ENCODE results near the gene NEMP1.

Gene NEMP1

GRCh38 chr12:57126561-57126960, 48.0 kb upstream of the NEMP1 start:
- no peak overlapping the region for H3K4me2 ChIP-seq (ENCODE audit: insufficient read depth, low read length, poor library complexity, severe bottlenecking)
- H3K4me3 ChIP-seq (ENCODE audit: low read length in 2 of 2), result peak overlapping the region in 1 of 2 donors; percentile 82
- H3K23ac ChIP-seq (ENCODE audit: low read depth, low read length, poor library complexity), result no peak overlapping the region
- no peaks in the 10 kb centered on the region for H3K79me1 ChIP-seq (ENCODE audit: low read depth, low read length)
- no peak overlapping the region for H2BK120ac ChIP-seq (ENCODE audit: low read depth, low read length)
- H3K9ac ChIP-seq (ENCODE audit: low read depth, low read length, poor library complexity), result no peak overlapping the region
- peaks cover 12 to 25% of the 10 kb centered on the region in 2 donors for H3K4me1 ChIP-seq (ENCODE audit: control insufficient read depth in 2 of 2, insufficient read depth in 1 of 2, low read depth in 1 of 2, low read length in 2 of 2)
- H4K8ac ChIP-seq (ENCODE audit: low read depth, low read length), result no peak overlapping the region
- H3K18ac ChIP-seq (ENCODE audit: low read length), result no peak overlapping the region
- H2BK5ac ChIP-seq (ENCODE audit: low read length), result no peak overlapping the region
- H2BK15ac ChIP-seq (ENCODE audit: low read length), result no peak overlapping the region
- peaks cover 0 to 5% of the 10 kb centered on the region in 2 donors for H3K36me3 ChIP-seq (replicated peaks in 1 of 2; ENCODE audit: control insufficient read depth in 2 of 2, insufficient read depth in 2 of 2, low read length in 2 of 2)
- H3K27ac ChIP-seq (replicated peaks; ENCODE audit: low read length), result no peak overlapping the region
- H3K4ac ChIP-seq (ENCODE audit: low read length), result no peak overlapping the region
- H2BK12ac ChIP-seq (ENCODE audit: low read length), result no peak overlapping the region
- DNase-seq (ENCODE audit: low spot score), result no peak
- peaks cover 0 to 2% of the 10 kb centered on the region in 2 donors for H3K9me3 ChIP-seq (replicated peaks in 1 of 2; ENCODE audit: control insufficient read depth in 2 of 2, insufficient read depth in 1 of 2, low read depth in 1 of 2, low read length in 2 of 2)
- no peak overlapping the region for H2AFZ ChIP-seq (ENCODE audit: low read length)
- no peaks in the 10 kb centered on the region for H3K27me3 ChIP-seq (ENCODE audit: control insufficient read depth in 3 of 3, insufficient read depth in 3 of 3, low read depth in 1 of 3, low read length in 3 of 3)
- H2AK5ac ChIP-seq (ENCODE audit: low read depth, low read length), result no peak overlapping the region
- H4K91ac ChIP-seq (ENCODE audit: low read depth, low read length, poor library complexity), result no peak overlapping the region
- H3K14ac ChIP-seq (ENCODE audit: low read length), result no peak overlapping the region
- no CpG with 5 or more reads among the region's 7 CpGs for WGBS, 2 donors (ENCODE audit: extremely low coverage in 2 of 2, insufficient read length in 2 of 2, insufficient replicate concordance in 1 of 2)

DNA sequence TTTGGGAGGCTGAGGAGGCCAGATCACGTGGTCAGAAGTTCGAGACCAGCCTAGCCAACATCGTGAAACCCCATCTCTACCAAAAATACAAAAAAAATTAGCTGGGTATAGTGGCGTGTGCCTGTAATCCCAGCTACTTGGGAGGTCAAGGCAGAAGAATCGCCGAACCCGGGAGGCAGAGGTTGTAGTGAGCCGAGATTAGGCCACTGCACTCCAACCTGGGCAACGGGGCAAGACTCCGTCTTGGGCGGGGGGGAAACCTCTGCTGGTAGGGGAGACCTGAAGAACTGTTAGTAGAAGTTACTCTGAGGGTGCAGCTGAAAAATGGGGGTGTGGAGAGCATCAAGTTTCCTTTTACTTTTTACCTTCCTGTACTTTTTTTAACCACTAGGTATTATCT, 47.5 kb upstream of the NEMP1 start:
- DNase-seq (ENCODE audit: low spot score), result no peak
- Histone ChIP-seq H2BK120ac (ENCODE audit: low read depth, low read length) (no peak overlapping the region), H2BK12ac (ENCODE audit: low read length) (no peak overlapping the region), H3K9me3 (replicated peaks in 1 of 2; ENCODE audit: control insufficient read depth in 2 of 2, insufficient read depth in 1 of 2, low read depth in 1 of 2, low read length in 2 of 2) (peaks cover 1 to 2% of the 10 kb centered on the region in 2 donors), H3K4ac (ENCODE audit: low read length) (no peak overlapping the region), H3K4me3 (ENCODE audit: low read length in 2 of 2) (no peak overlapping the region), H2BK15ac (ENCODE audit: low read length) (no peak overlapping the region), H2AK5ac (ENCODE audit: low read depth, low read length) (no peak overlapping the region), H4K8ac (ENCODE audit: low read depth, low read length) (no peak overlapping the region), H3K36me3 (replicated peaks in 1 of 2; ENCODE audit: control insufficient read depth in 2 of 2, insufficient read depth in 2 of 2, low read length in 2 of 2) (no peaks in the 10 kb centered on the region), H2AFZ (ENCODE audit: low read length) (no peak overlapping the region), H3K14ac (ENCODE audit: low read length) (no peak overlapping the region), H3K18ac (ENCODE audit: low read length) (no peak overlapping the region), H2BK5ac (ENCODE audit: low read length) (no peak overlapping the region), H4K91ac (ENCODE audit: low read depth, low read length, poor library complexity) (no peak overlapping the region), H3K27me3 (ENCODE audit: control insufficient read depth in 3 of 3, insufficient read depth in 3 of 3, low read depth in 1 of 3, low read length in 3 of 3) (no peaks in the 10 kb centered on the region), H3K4me2 (ENCODE audit: insufficient read depth, low read length, poor library complexity, severe bottlenecking) (no peak overlapping the region), H3K79me1 (ENCODE audit: low read depth, low read length) (no peaks in the 10 kb centered on the region), H3K9ac (ENCODE audit: low read depth, low read length, poor library complexity) (no peak overlapping the region), H3K4me1 (ENCODE audit: control insufficient read depth in 2 of 2, insufficient read depth in 1 of 2, low read depth in 1 of 2, low read length in 2 of 2) (peaks cover 12 to 21% of the 10 kb centered on the region in 2 donors), H3K23ac (ENCODE audit: low read depth, low read length, poor library complexity) (no peak overlapping the region), H3K27ac (replicated peaks; ENCODE audit: low read length) (no peak overlapping the region)
- no CpG with 5 or more reads among the region's 11 CpGs for WGBS, 2 donors (ENCODE audit: extremely low coverage in 2 of 2, insufficient read length in 2 of 2, insufficient replicate concordance in 1 of 2)

- Histone ChIP-seq H2AK5ac (ENCODE audit: low read depth, low read length) (no peak overlapping the region), H3K4me2 (ENCODE audit: insufficient read depth, low read length, poor library complexity, severe bottlenecking) (no peak overlapping the region), H3K9ac (ENCODE audit: low read depth, low read length, poor library complexity) (no peak overlapping the region), H2BK120ac (ENCODE audit: low read depth, low read length) (no peak overlapping the region), H3K27me3 (ENCODE audit: control insufficient read depth in 3 of 3, insufficient read depth in 3 of 3, low read depth in 1 of 3, low read length in 3 of 3) (no peaks in the 10 kb centered on the region), H2BK15ac (ENCODE audit: low read length) (no peak overlapping the region), H2AFZ (ENCODE audit: low read length) (no peak overlapping the region), H3K18ac (ENCODE audit: low read length) (no peak overlapping the region), H3K9me3 (replicated peaks in 1 of 2; ENCODE audit: control insufficient read depth in 2 of 2, insufficient read depth in 1 of 2, low read depth in 1 of 2, low read length in 2 of 2) (peaks cover 2% of the 10 kb centered on the region in 2 donors), H3K36me3 (replicated peaks in 1 of 2; ENCODE audit: control insufficient read depth in 2 of 2, insufficient read depth in 2 of 2, low read length in 2 of 2) (no peaks in the 10 kb centered on the region), H2BK5ac (ENCODE audit: low read length) (no peak overlapping the region), H3K4me3 (ENCODE audit: low read length in 2 of 2) (no peak overlapping the region), H3K27ac (replicated peaks; ENCODE audit: low read length) (no peak overlapping the region), H4K8ac (ENCODE audit: low read depth, low read length) (no peak overlapping the region), H3K79me1 (ENCODE audit: low read depth, low read length) (no peaks in the 10 kb centered on the region), H3K4me1 (ENCODE audit: control insufficient read depth in 2 of 2, insufficient read depth in 1 of 2, low read depth in 1 of 2, low read length in 2 of 2) (peaks cover 6 to 9% of the 10 kb centered on the region in 2 donors), H3K23ac (ENCODE audit: low read depth, low read length, poor library complexity) (no peak overlapping the region), H3K4ac (ENCODE audit: low read length) (no peak overlapping the region), H3K14ac (ENCODE audit: low read length) (no peak overlapping the region), H2BK12ac (ENCODE audit: low read length) (no peak overlapping the region), H4K91ac (ENCODE audit: low read depth, low read length, poor library complexity) (no peak overlapping the region)
- no CpG with 5 or more reads among the region's 10 CpGs for WGBS, 2 donors (ENCODE audit: extremely low coverage in 2 of 2, insufficient read length in 2 of 2, insufficient replicate concordance in 1 of 2)
- peak; percentile 69 for DNase-seq (ENCODE audit: low spot score)
Measured at GRCh38 chr12:57124261-57124877, 45.8 kb upstream of the NEMP1 start.

DNA sequence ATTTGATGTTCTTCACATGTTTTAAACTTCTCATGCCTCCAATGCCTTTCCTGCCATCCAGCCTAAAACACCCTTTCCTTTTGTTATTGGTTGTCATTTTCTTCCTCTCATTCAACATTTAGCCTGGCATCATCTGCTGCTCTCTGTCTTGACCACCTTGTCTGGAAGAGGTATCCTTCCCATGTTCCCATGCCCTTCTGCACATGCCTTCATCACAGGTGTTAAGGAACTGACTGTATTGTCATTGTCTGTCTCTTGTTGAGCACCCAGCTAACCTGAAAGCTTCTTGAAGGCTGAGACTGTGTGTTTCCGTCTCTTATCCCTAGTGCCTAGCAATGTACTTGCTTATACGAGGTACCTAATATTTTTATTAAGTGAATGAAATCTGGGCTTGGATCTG, 45.2 kb upstream of the NEMP1 start:
- DNase-seq (ENCODE audit: low spot score), result no peak
- no CpG with 5 or more reads among the region's 2 CpGs for WGBS, 2 donors (ENCODE audit: extremely low coverage in 2 of 2, insufficient read length in 2 of 2, insufficient replicate concordance in 1 of 2)
- no peak overlapping the region for H3K4me3 ChIP-seq (ENCODE audit: low read length in 2 of 2)

More for the DNA sequence above, 45.2 kb upstream of the NEMP1 start:
- no peak overlapping the region for H3K9ac ChIP-seq (ENCODE audit: low read depth, low read length, poor library complexity)
- H2AK5ac ChIP-seq (ENCODE audit: low read depth, low read length), result no peak overlapping the region
- H2AFZ ChIP-seq (ENCODE audit: low read length), result no peak overlapping the region
- no peaks in the 10 kb centered on the region for H3K27me3 ChIP-seq (ENCODE audit: control insufficient read depth in 3 of 3, insufficient read depth in 3 of 3, low read depth in 1 of 3, low read length in 3 of 3)
- H3K27ac ChIP-seq (replicated peaks; ENCODE audit: low read length), result no peak overlapping the region
- H2BK15ac ChIP-seq (ENCODE audit: low read length), result no peak overlapping the region
- H3K9me3 ChIP-seq (replicated peaks in 1 of 2; ENCODE audit: control insufficient read depth in 2 of 2, insufficient read depth in 1 of 2, low read depth in 1 of 2, low read length in 2 of 2), result peaks cover 2% of the 10 kb centered on the region in 2 donors
- H3K14ac ChIP-seq (ENCODE audit: low read length), result no peak overlapping the region
- H3K36me3 ChIP-seq (replicated peaks in 1 of 2; ENCODE audit: control insufficient read depth in 2 of 2, insufficient read depth in 2 of 2, low read length in 2 of 2), result no peaks in the 10 kb centered on the region
- peaks cover 6 to 9% of the 10 kb centered on the region in 2 donors for H3K4me1 ChIP-seq (ENCODE audit: control insufficient read depth in 2 of 2, insufficient read depth in 1 of 2, low read depth in 1 of 2, low read length in 2 of 2)
- no peak overlapping the region for H3K23ac ChIP-seq (ENCODE audit: low read depth, low read length, poor library complexity)
- no peak overlapping the region for H3K18ac ChIP-seq (ENCODE audit: low read length)
- no peak overlapping the region for H2BK120ac ChIP-seq (ENCODE audit: low read depth, low read length)
- H2BK12ac ChIP-seq (ENCODE audit: low read length), result no peak overlapping the region
- no peaks in the 10 kb centered on the region for H3K79me1 ChIP-seq (ENCODE audit: low read depth, low read length)
- H3K4me2 ChIP-seq (ENCODE audit: insufficient read depth, low read length, poor library complexity, severe bottlenecking), result no peak overlapping the region
- H4K91ac ChIP-seq (ENCODE audit: low read depth, low read length, poor library complexity), result no peak overlapping the region
- no peak overlapping the region for H4K8ac ChIP-seq (ENCODE audit: low read depth, low read length)
- H2BK5ac ChIP-seq (ENCODE audit: low read length), result no peak overlapping the region
- H3K4ac ChIP-seq (ENCODE audit: low read length), result no peak overlapping the region
